Hepatocyte (in vitro differentiated cells): ENCODE measurements around the gene CH25H.

Experiments
- EZH2 ChIP-seq: fragments of 200-600 bp; sonication (generic); IDR thresholded peaks from 2 replicates; pipeline ENCODE4 v1.6.1; 2016; ENCODE audit warnings: antibody characterized with exemption, mild to moderate bottlenecking, borderline replicate concordance
- EZH2phosphoT487 ChIP-seq: fragments of 200-600 bp; sonication (generic); IDR thresholded peaks from one replicate; pipeline ENCODE4 v1.6.1; 2018; ENCODE audit warnings: antibody characterized with exemption, mild to moderate bottlenecking, low read depth, moderate library complexity; ENCODE audit not compliant: unreplicated experiment, severe bottlenecking
- TF ChIP-seq, protein P1 (sequence below): fragments of 200-600 bp; sonication (generic); IDR thresholded peaks from 2 replicates; pipeline ENCODE4 v1.5.1; 2016; ENCODE audit warnings: antibody characterized with exemption, mild to moderate bottlenecking; ENCODE audit not compliant: poor library complexity

GRCh38 chr10:89207181-89207800 is at the start of gene CH25H:
- no peak for TF ChIP-seq EZH2
- TF ChIP-seq, protein P1, sequence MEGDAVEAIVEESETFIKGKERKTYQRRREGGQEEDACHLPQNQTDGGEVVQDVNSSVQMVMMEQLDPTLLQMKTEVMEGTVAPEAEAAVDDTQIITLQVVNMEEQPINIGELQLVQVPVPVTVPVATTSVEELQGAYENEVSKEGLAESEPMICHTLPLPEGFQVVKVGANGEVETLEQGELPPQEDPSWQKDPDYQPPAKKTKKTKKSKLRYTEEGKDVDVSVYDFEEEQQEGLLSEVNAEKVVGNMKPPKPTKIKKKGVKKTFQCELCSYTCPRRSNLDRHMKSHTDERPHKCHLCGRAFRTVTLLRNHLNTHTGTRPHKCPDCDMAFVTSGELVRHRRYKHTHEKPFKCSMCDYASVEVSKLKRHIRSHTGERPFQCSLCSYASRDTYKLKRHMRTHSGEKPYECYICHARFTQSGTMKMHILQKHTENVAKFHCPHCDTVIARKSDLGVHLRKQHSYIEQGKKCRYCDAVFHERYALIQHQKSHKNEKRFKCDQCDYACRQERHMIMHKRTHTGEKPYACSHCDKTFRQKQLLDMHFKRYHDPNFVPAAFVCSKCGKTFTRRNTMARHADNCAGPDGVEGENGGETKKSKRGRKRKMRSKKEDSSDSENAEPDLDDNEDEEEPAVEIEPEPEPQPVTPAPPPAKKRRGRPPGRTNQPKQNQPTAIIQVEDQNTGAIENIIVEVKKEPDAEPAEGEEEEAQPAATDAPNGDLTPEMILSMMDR, result no peak
- no peak for TF ChIP-seq EZH2phosphoT487
